GM12878 (cell line): ENCODE data around the gene FAM3B. TPM values are rescaled to one million over a fixed set of nuclear protein-coding genes. Genes with fewer than 3 reads are reported as not detected.

Source experiments
- ATAC-seq: fragments of 200-7000 bp; cut with Tn5 transposase; 3 replicates; pipeline ENCODE4 v1.9.1; 2020; ENCODE audit warnings: mild to moderate bottlenecking, moderate library complexity
- BruUV-seq: library from RNA; stranded (reverse); fragments of 400-500 nt; replicated peaks from 2 replicates; lab custom pipeline; 2021; lab: Mats Ljungman, UMichigan
- CTCF ChIA-PET: fragments of 300-600 bp; sonication (Branson Sonifier 250); formaldehyde crosslinking; extraction: SDS; loops from one replicate; lab custom pipeline; 2021; ENCODE audit warnings: inconsistent platforms; lab: Yijun Ruan, JAX
- POLR2A ChIA-PET: fragments of 350-600 bp; formaldehyde crosslinking; extraction: SDS; loops from one replicate; lab custom pipeline; 2021; ENCODE audit warnings: inconsistent platforms; lab: Charles Lee
- RAD21 ChIA-PET: fragments of 300-600 bp; sonication (Branson Sonifier 250); formaldehyde crosslinking; loops from one replicate; lab custom pipeline; 2023; ENCODE audit warnings: antibody characterized with exemption; ENCODE audit not compliant: unreplicated experiment; lab: Charles Lee
- SMC1A ChIA-PET: fragments of 300-600 bp; sonication (Branson Sonifier 250); formaldehyde crosslinking; loops from one replicate; lab custom pipeline; 2023; ENCODE audit not compliant: unreplicated experiment, uncharacterized antibody; lab: Charles Lee
- DNase-seq: peaks from one replicate; pipeline ENCODE4 v3.0.0-alpha.2; 2011; ENCODE audit warnings: low read depth, low spot score
- FAIRE-seq: peaks from 3 replicates; lab custom pipeline; 2011; peaks lifted over from hg19 to GRCh38; lab: Jason Lieb, UNC
- H2AFZ ChIP-seq: 2 replicates; pipeline ENCODE4 v1.6.0; 2011; ENCODE audit warnings: low read depth, low read length, control low read depth; ENCODE audit not compliant: control insufficient read depth
- H3K27ac ChIP-seq: 2 replicates; pipeline ENCODE4 v1.5.1; 2011; ENCODE audit warnings: control low read depth; ENCODE audit not compliant: control insufficient read depth, insufficient read depth
- H3K27me3 ChIP-seq, 2 experiments: replicated peaks in 1 of 2; 2 replicates each; pipeline versions ENCODE4 v1.6.0 to v1.6.1; 2011; ENCODE audit warnings: low read length in 1 of 2; ENCODE audit not compliant: control insufficient read depth in 2 of 2, insufficient read depth in 2 of 2
- H3K36me3 ChIP-seq, 2 experiments: 2 replicates each; pipeline ENCODE4 v1.5.1; 2011; ENCODE audit warnings: low read length in 1 of 2; ENCODE audit not compliant: control insufficient read depth in 2 of 2, insufficient read depth in 2 of 2
- H3K4me1 ChIP-seq: 2 replicates; pipeline ENCODE4 v1.6.1; 2011; ENCODE audit warnings: mild to moderate bottlenecking, low read length, moderate library complexity, mixed read lengths; ENCODE audit not compliant: control insufficient read depth, insufficient read depth
- H3K4me2 ChIP-seq: 2 replicates; pipeline ENCODE4 v1.6.0; 2011; ENCODE audit warnings: control low read depth; ENCODE audit not compliant: control insufficient read depth, insufficient read depth
- H3K4me3 ChIP-seq: fragments of 200-600 bp; sonication (generic); 2 replicates; pipeline ENCODE4 v1.5.1; 2016
- H3K79me2 ChIP-seq: 2 replicates; pipeline ENCODE4 v1.6.0; 2011; ENCODE audit warnings: low read length; ENCODE audit not compliant: control insufficient read depth, insufficient read depth
- H3K9ac ChIP-seq: 2 replicates; pipeline ENCODE4 v1.8.0; 2011; ENCODE audit warnings: low read length, control low read depth, mixed read lengths; ENCODE audit not compliant: control insufficient read depth, insufficient read depth
- H3K9me3 ChIP-seq: replicated peaks from 3 replicates; pipeline ENCODE4 v1.5.1; 2011; ENCODE audit warnings: mild to moderate bottlenecking, low read length; ENCODE audit not compliant: control insufficient read depth, insufficient read depth
- H4K20me1 ChIP-seq: 2 replicates; pipeline ENCODE4 v1.6.0; 2011; ENCODE audit not compliant: control insufficient read depth, insufficient read depth
- JUNB ChIP-seq: IDR thresholded peaks from 2 replicates; pipeline ENCODE4 v1.6.1; 2016; ENCODE audit warnings: antibody characterized with exemption, mild to moderate bottlenecking
- MTA2 ChIP-seq: fragments of 450-650 bp; IDR thresholded peaks from 2 replicates; pipeline ENCODE4 v1.6.1; 2016; ENCODE audit warnings: low read depth, mild to moderate bottlenecking, moderate library complexity
- SMAD1 ChIP-seq: fragments of 450-650 bp; IDR thresholded peaks from 2 replicates; pipeline ENCODE4 v1.6.1; 2018; ENCODE audit warnings: mild to moderate bottlenecking, low read depth; ENCODE audit not compliant: partially characterized antibody
- ZBTB4 ChIP-seq: fragments of 450-650 bp; formaldehyde crosslinking; IDR thresholded peaks from 2 replicates; pipeline ENCODE4 v1.4.0; 2022; ENCODE audit warnings: mild to moderate bottlenecking, moderate library complexity
- WGBS: methylation state at CpG from one replicate; pipeline ENCODE4 v1.1.6; 2016; ENCODE audit warnings: low lambda C conversion rate; ENCODE audit not compliant: insufficient replicate concordance, insufficient coverage; ENCODE audit errors: missing lambda C conversion rate; 5-methylcytosine and 5-hydroxymethylcytosine counted together
- in situ Hi-C: fragments of 300-500 bp; cut with MboI; formaldehyde crosslinking; loops from 9 replicates; pipeline ENCODE4 v1.14.3; 2018; ENCODE audit warnings: mixed read lengths
- intact Hi-C: fragments of 100-400 bp; cut with micrococcal nuclease; formaldehyde crosslinking; loops from one replicate; pipeline ENCODE4 v1.14.2; 2022; ENCODE audit not compliant: unreplicated experiment
- polyA plus RNA-seq, 11 experiments: library from polyadenylated mRNA; depleted of rRNA in 4 of 11; unstranded in 6 of 11; stranded (reverse) in 5 of 11; fragments of >200 nt; fragmentation: Nextera tagmentation in 4 of 11; fragmentation: Illumina TruSeq in 1 of 11; extraction: Ambion mirVana in 4 of 11; extraction: Trizol in 1 of 11; gene quantifications; 1 replicate in 1 of 11; 2 replicates in 10 of 11; pipeline versions ENCODE4 v1.2.1 to v1.2.3, GENCODE V29; 2011 to 2016; ENCODE audit warnings: inconsistent platforms in 2 of 11, missing spikeins in 2 of 11, low read depth in 1 of 11
- total RNA-seq, 4 experiments: library from RNA; depleted of rRNA in 3 of 4; stranded (reverse); fragments of >200 nt in 3 of 4; fragmentation: Illumina TruSeq in 1 of 4; extraction: Trizol in 1 of 4; gene quantifications; 2 replicates each; pipeline versions ENCODE4 v1.2.1 to v1.2.3, GENCODE V29; 2013 to 2021
- TF ChIP-seq, protein P1 (sequence below): IDR thresholded peaks from 2 replicates; pipeline ENCODE4 v1.6.1; 2011; ENCODE audit warnings: low read depth, mild to moderate bottlenecking, low read length, moderate library complexity, borderline replicate concordance; ENCODE audit errors: extremely low read depth

The FAM3B gene
- total and polyA plus RNA-seq, 10 of the 15 experiments (the other 5 are each of a cell fraction or from before 2014, with no cell fraction given) = 0.12 TPM; not detected in 9

GRCh38 chr21:41406340-41406739 lies 89.7 kb downstream of the FAM3B start:
- H3K36me3 ChIP-seq = peaks cover 19 to 21% of the 10 kb centered on the region in 2 experiments; a peak in 3 of 4 replicates
- H2AFZ ChIP-seq = no peak overlapping the region
- H3K4me2 ChIP-seq = no peak overlapping the region
- TF ChIP-seq ZBTB4 (no peak), JUNB (no peak), SMAD1 (no peak), MTA2 (no peak)
- TF ChIP-seq, protein P1, sequence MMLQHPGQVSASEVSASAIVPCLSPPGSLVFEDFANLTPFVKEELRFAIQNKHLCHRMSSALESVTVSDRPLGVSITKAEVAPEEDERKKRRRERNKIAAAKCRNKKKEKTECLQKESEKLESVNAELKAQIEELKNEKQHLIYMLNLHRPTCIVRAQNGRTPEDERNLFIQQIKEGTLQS = no peak
- H3K27me3 ChIP-seq = no peaks in the 10 kb centered on the region
- H4K20me1 ChIP-seq = no peaks in the 10 kb centered on the region
- intact Hi-C loops = no loop called here
- ATAC-seq (no peak), DNase-seq (no peak), FAIRE-seq (no peak)
- ChIA-PET CTCF (no interaction called here), SMC1A (interaction anchor here (0.7 kb wide), 1 partner anchor 123 kb away, joined by 3 read pairs; no protein-coding TSS in a partner anchor), POLR2A (no interaction called here), RAD21 (no interaction called here)
- no peaks in the 10 kb centered on the region; the same call in 2 of the 3 replicates for H3K9me3 ChIP-seq
- no peak overlapping the region for H3K27ac ChIP-seq
- no peaks in the 10 kb centered on the region; the same call in 1 of the 2 replicates for H3K4me1 ChIP-seq
- no peaks in the 10 kb centered on the region for H3K79me2 ChIP-seq
- no TSS peak for BruUV-seq
- WGBS = 83% methylated on average over 6 of the region's 6 CpGs
- no peak overlapping the region for H3K4me3 ChIP-seq
- in situ Hi-C loops = no loop called here
- H3K9ac ChIP-seq = no peak overlapping the region

Other genes with a start within 250 kb of the FAM3B start
- 0.05 TPM in 1 of 2 replicates, not detected in the other for gene BACE2, start 148.6 kb upstream of the FAM3B start, total RNA-seq (2014; rRNA removed)
- gene BACE2, start 148.6 kb upstream of the FAM3B start, total RNA-seq (2014; rRNA removed; fragmentation: Illumina TruSeq; extraction: Trizol) = not detected in 2 replicates
- 0.08 and 0.18 TPM in 2 replicates for gene BACE2, start 148.6 kb upstream of the FAM3B start, total RNA-seq (2021)
- gene BACE2, start 148.6 kb upstream of the FAM3B start, polyA plus RNA-seq (2011; rRNA removed) = 0.69 and 0.86 TPM in 2 replicates
- 0.04 TPM in 1 of 2 replicates, not detected in the other for gene BACE2, start 148.6 kb upstream of the FAM3B start, polyA plus RNA-seq (2014; fragmentation: Illumina TruSeq; extraction: Trizol)
- gene BACE2, start 148.6 kb upstream of the FAM3B start, polyA plus RNA-seq (2014; fragmentation: Nextera tagmentation; extraction: Ambion mirVana) = under 1 TPM; 0.04 to 0.31 TPM
- 0.30 TPM in 1 of 2 replicates, not detected in the other for gene BACE2, start 148.6 kb upstream of the FAM3B start, polyA plus RNA-seq (2014; rRNA removed)
- gene BACE2, start 148.6 kb upstream of the FAM3B start, polyA plus RNA-seq (2016; fragmentation: Nextera tagmentation; extraction: Ambion mirVana) = not detected
- gene MX2, start 45.2 kb downstream of the FAM3B start, total RNA-seq (2014; rRNA removed) = 43.3 and 51.0 TPM in 2 replicates
- 53.8 and 54.1 TPM in 2 replicates for gene MX2, start 45.2 kb downstream of the FAM3B start, total RNA-seq (2014; rRNA removed; fragmentation: Illumina TruSeq; extraction: Trizol)
- gene MX2, start 45.2 kb downstream of the FAM3B start, total RNA-seq (2021) = 49.0 and 52.2 TPM in 2 replicates
- gene MX2, start 45.2 kb downstream of the FAM3B start, polyA plus RNA-seq (2011; rRNA removed) = 167 and 182 TPM in 2 replicates
- gene MX2, start 45.2 kb downstream of the FAM3B start, polyA plus RNA-seq (2014; fragmentation: Illumina TruSeq; extraction: Trizol) = 85.0 and 133 TPM in 2 replicates
- 10 to 100 TPM; 10.5 to 13.9 TPM for gene MX2, start 45.2 kb downstream of the FAM3B start, polyA plus RNA-seq (2014; fragmentation: Nextera tagmentation; extraction: Ambion mirVana)
- gene MX2, start 45.2 kb downstream of the FAM3B start, polyA plus RNA-seq (2014; rRNA removed) = 42.4 and 49.7 TPM in 2 replicates
- 10 to 100 TPM; 25.3 to 26.7 TPM for gene MX2, start 45.2 kb downstream of the FAM3B start, polyA plus RNA-seq (2016; fragmentation: Nextera tagmentation; extraction: Ambion mirVana)
- 385 and 432 TPM in 2 replicates for gene MX1, start 109.4 kb downstream of the FAM3B start, total RNA-seq (2014; rRNA removed)
- gene MX1, start 109.4 kb downstream of the FAM3B start, total RNA-seq (2014; rRNA removed; fragmentation: Illumina TruSeq; extraction: Trizol) = 354 and 364 TPM in 2 replicates
- gene MX1, start 109.4 kb downstream of the FAM3B start, total RNA-seq (2021) = 380 and 405 TPM in 2 replicates
- 337 and 367 TPM in 2 replicates for gene MX1, start 109.4 kb downstream of the FAM3B start, polyA plus RNA-seq (2011; rRNA removed)
- 293 and 352 TPM in 2 replicates for gene MX1, start 109.4 kb downstream of the FAM3B start, polyA plus RNA-seq (2014; fragmentation: Illumina TruSeq; extraction: Trizol)
- 10 to 100 TPM; 75.9 to 90.9 TPM for gene MX1, start 109.4 kb downstream of the FAM3B start, polyA plus RNA-seq (2014; fragmentation: Nextera tagmentation; extraction: Ambion mirVana)
- 308 and 311 TPM in 2 replicates for gene MX1, start 109.4 kb downstream of the FAM3B start, polyA plus RNA-seq (2014; rRNA removed)
- gene MX1, start 109.4 kb downstream of the FAM3B start, polyA plus RNA-seq (2016; fragmentation: Nextera tagmentation; extraction: Ambion mirVana) = 100 to 1,000 TPM; 242 to 247 TPM
- not detected in 2 replicates for gene TMPRSS2, start 191.4 kb downstream of the FAM3B start, total RNA-seq (2014; rRNA removed)
- not detected in 2 replicates for gene TMPRSS2, start 191.4 kb downstream of the FAM3B start, total RNA-seq (2014; rRNA removed; fragmentation: Illumina TruSeq; extraction: Trizol)
- gene TMPRSS2, start 191.4 kb downstream of the FAM3B start, total RNA-seq (2021) = 0.16 and 0.26 TPM in 2 replicates
- gene TMPRSS2, start 191.4 kb downstream of the FAM3B start, polyA plus RNA-seq (2011; rRNA removed) = not detected in 2 replicates
- gene TMPRSS2, start 191.4 kb downstream of the FAM3B start, polyA plus RNA-seq (2014; fragmentation: Illumina TruSeq; extraction: Trizol) = not detected in 2 replicates
- gene TMPRSS2, start 191.4 kb downstream of the FAM3B start, polyA plus RNA-seq (2014; fragmentation: Nextera tagmentation; extraction: Ambion mirVana) = not detected
- 0.19 TPM in 1 of 2 replicates, not detected in the other for gene TMPRSS2, start 191.4 kb downstream of the FAM3B start, polyA plus RNA-seq (2014; rRNA removed)
- not detected for gene TMPRSS2, start 191.4 kb downstream of the FAM3B start, polyA plus RNA-seq (2016; fragmentation: Nextera tagmentation; extraction: Ambion mirVana)